Keratinocyte (primary cell): ENCODE results near the gene SLC30A7. TPM values are rescaled to one million over a fixed set of nuclear protein-coding genes. Genes with fewer than 3 reads are reported as not detected.

Experiments used
- DNase-seq: peaks from one replicate; pipeline ENCODE4 v3.0.0-alpha.2; 2011; ENCODE audit warnings: low read depth, missing footprints, low spot score
- FAIRE-seq: peaks from 2 replicates; lab custom pipeline; 2011; peaks lifted over from hg19 to GRCh38; lab: Jason Lieb, UNC
- H2AFZ ChIP-seq: 2 replicates; pipeline ENCODE4 v1.6.0; 2012; ENCODE audit warnings: low read length, control low read depth, inconsistent platforms; ENCODE audit not compliant: control insufficient read depth
- H3K27ac ChIP-seq: 2 replicates; pipeline ENCODE4 v1.5.1; 2011; ENCODE audit warnings: low read length; ENCODE audit not compliant: control insufficient read depth, insufficient read depth
- H3K27me3 ChIP-seq: 3 replicates; pipeline ENCODE4 v1.6.0; 2011; ENCODE audit warnings: low read length; ENCODE audit not compliant: control insufficient read depth, insufficient read depth; ENCODE audit errors: extremely low read depth
- H3K36me3 ChIP-seq, 2 experiments: 2 replicates in 1 of 2; 3 replicates in 1 of 2; pipeline ENCODE4 v1.5.1; 2011; ENCODE audit warnings: low read length in 2 of 2, mild to moderate bottlenecking in 1 of 2; ENCODE audit not compliant: control insufficient read depth in 2 of 2, insufficient read depth in 2 of 2; ENCODE audit errors: extremely low read depth in 1 of 2
- H3K4me1 ChIP-seq: 3 replicates; pipeline ENCODE4 v1.5.1; 2011; ENCODE audit warnings: low read length; ENCODE audit not compliant: control insufficient read depth, insufficient read depth; ENCODE audit errors: extremely low read depth
- H3K4me2 ChIP-seq: 3 replicates; pipeline ENCODE4 v1.6.0; 2011; ENCODE audit warnings: low read depth, low read length; ENCODE audit not compliant: control insufficient read depth, insufficient read depth; ENCODE audit errors: extremely low read depth
- H3K4me3 ChIP-seq, 3 experiments: fragments of 200-600 bp in 1 of 3; sonication (generic) in 1 of 3; 2 replicates in 2 of 3; 3 replicates in 1 of 3; pipeline ENCODE4 v1.5.1; 2011 to 2016; ENCODE audit warnings: low read length in 3 of 3, mild to moderate bottlenecking in 3 of 3, control low read depth in 2 of 3, inconsistent platforms in 1 of 3, low read depth in 1 of 3, mixed read lengths in 1 of 3, mixed run types in 1 of 3, moderate library complexity in 1 of 3; ENCODE audit not compliant: control insufficient read depth in 2 of 3, insufficient read depth in 2 of 3; ENCODE audit errors: extremely low read depth in 1 of 3
- H3K79me2 ChIP-seq: 2 replicates; pipeline ENCODE4 v1.6.0; 2012; ENCODE audit warnings: low read length; ENCODE audit not compliant: control insufficient read depth, insufficient read depth
- H3K9ac ChIP-seq: 3 replicates; pipeline ENCODE4 v1.6.0; 2011; ENCODE audit warnings: low read length; ENCODE audit not compliant: control insufficient read depth, insufficient read depth; ENCODE audit errors: extremely low read depth
- H3K9me1 ChIP-seq: 3 replicates; pipeline ENCODE4 v1.6.0; 2011; ENCODE audit warnings: low read length; ENCODE audit not compliant: control insufficient read depth, insufficient read depth; ENCODE audit errors: extremely low read depth
- H3K9me3 ChIP-seq: 2 replicates; pipeline ENCODE4 v1.5.1; 2012; ENCODE audit warnings: low read depth, low read length; ENCODE audit not compliant: control insufficient read depth
- H4K20me1 ChIP-seq: 3 replicates; pipeline ENCODE4 v1.6.0; 2011; ENCODE audit warnings: low read length; ENCODE audit not compliant: control insufficient read depth, insufficient read depth; ENCODE audit errors: extremely low read depth
- CTCF ChIP-seq, 3 experiments: IDR thresholded peaks in 1 of 3; conservative IDR thresholded peaks in 1 of 3; optimal IDR thresholded peaks in 1 of 3; 2 replicates in 2 of 3; 3 replicates in 1 of 3; pipeline versions ENCODE3 to v1.5.1; 2011; ENCODE audit warnings: low read length in 3 of 3, mild to moderate bottlenecking in 3 of 3, moderate library complexity in 2 of 3, control low read depth in 1 of 3, inconsistent platforms in 1 of 3; ENCODE audit not compliant: insufficient read depth in 2 of 3; ENCODE audit errors: extremely low read depth in 1 of 3
- EZH2 ChIP-seq: IDR thresholded peaks from one replicate; pipeline ENCODE4 v1.6.1; 2012; ENCODE audit warnings: inconsistent platforms, mild to moderate bottlenecking, low read length, moderate library complexity
- dilution Hi-C: fragments of 300-500 bp; cut with MboI; formaldehyde crosslinking; loops from one replicate; pipeline ENCODE4 v1.7.0; 2020; ENCODE audit warnings: low sequenced_read_pairs; ENCODE audit not compliant: extremely low pct_ligation_motif_present
- polyA plus RNA-seq, 5 experiments: library from polyadenylated mRNA; depleted of rRNA in 3 of 5; stranded (reverse) in 3 of 5; stranded (forward) in 1 of 5; unstranded in 1 of 5; fragments of >200 nt; gene quantifications; 1 replicate in 1 of 5; 2 replicates in 3 of 5; 3 replicates in 1 of 5; pipeline versions ENCODE4 v1.2.1 to v1.2.3, GENCODE V29; 2011 to 2012; ENCODE audit warnings: missing spikeins in 2 of 5, low read depth in 1 of 5, low replicate concordance in 1 of 5

The SLC30A7 gene
- polyA plus RNA-seq, 1 donor (not counting 4 experiments of a cell fraction or from before 2014, with no cell fraction given), result 15.1 TPM

- dilution Hi-C loops, result no loop called here
- TF ChIP-seq CTCF (optimal IDR thresholded peaks at IDR 0.05 in 1 of 3, IDR thresholded peaks at IDR 0.05 in 1 of 3, conservative IDR thresholded peaks at IDR 0.05 in 1 of 3; ENCODE audit: extremely low read depth in 1 of 3, insufficient read depth in 2 of 3, low read length in 3 of 3), result no peak
- FAIRE-seq, result no peak
Measured at GRCh38 chr1:100998426-100998825, 102.5 kb downstream of the SLC30A7 start.

GRCh38 chr1:101000131-101000873 lies 104.4 kb downstream of the SLC30A7 start:
- TF ChIP-seq CTCF (optimal IDR thresholded peaks at IDR 0.05 in 1 of 3, IDR thresholded peaks at IDR 0.05 in 1 of 3, conservative IDR thresholded peaks at IDR 0.05 in 1 of 3; ENCODE audit: extremely low read depth in 1 of 3, insufficient read depth in 2 of 3, low read length in 3 of 3) (no peak), EZH2 (no peak)
- no peaks in the 10 kb centered on the region for H3K27me3 ChIP-seq
- H3K9me1 ChIP-seq, result no peaks in the 10 kb centered on the region
- H4K20me1 ChIP-seq, result no peaks in the 10 kb centered on the region
- dilution Hi-C loops, result no loop called here
- no peak overlapping the region for H3K4me2 ChIP-seq
- DNase-seq, result no peak
- no peaks in the 10 kb centered on the region for H3K79me2 ChIP-seq
- peaks cover 8 to 10% of the 10 kb centered on the region in 2 experiments for H3K36me3 ChIP-seq
- H3K4me1 ChIP-seq, result peaks cover 12% of the 10 kb centered on the region
- no peak for FAIRE-seq
- H3K9ac ChIP-seq, result no peak overlapping the region
- H3K4me3 ChIP-seq, result no peak overlapping the region
- no peaks in the 10 kb centered on the region for H3K9me3 ChIP-seq
- H3K27ac ChIP-seq, result no peak overlapping the region
- no peak overlapping the region for H2AFZ ChIP-seq

More at GRCh38 chr1:100998426-100998825, 102.5 kb downstream of the SLC30A7 start:
- Histone ChIP-seq H3K4me1 (peaks cover 10% of the 10 kb centered on the region), H3K9me3 (no peaks in the 10 kb centered on the region), H3K36me3 (peaks cover 8 to 10% of the 10 kb centered on the region in 2 experiments), H3K27me3 (no peaks in the 10 kb centered on the region), H2AFZ (no peak overlapping the region), H3K9me1 (no peaks in the 10 kb centered on the region), H3K4me3 (no peak overlapping the region), H3K4me2 (no peak overlapping the region), H3K9ac (no peak overlapping the region), H4K20me1 (no peaks in the 10 kb centered on the region), H3K79me2 (no peaks in the 10 kb centered on the region), H3K27ac (no peak overlapping the region)
- no peak for DNase-seq
